Upper lobe of left lung (tissue), 4 donors: ENCODE measurements around the gene UPP2.

Source experiments
- CTCF ChIP-seq, 6 experiments: fragments of 450-650 bp in 4 of 6; fragments of 200-600 bp in 2 of 6; sonication (generic) in 2 of 6; IDR thresholded peaks; one replicate each; pipeline ENCODE4 v1.5.1; 2016 to 2019; ENCODE audit warnings: antibody characterized with exemption in 6 of 6
- POLR2A ChIP-seq, 4 donors: fragments of 450-650 bp; IDR thresholded peaks; one replicate each; pipeline ENCODE4 v1.5.1; 2016 to 2017; ENCODE audit warnings: antibody characterized with exemption in 4 of 4, mild to moderate bottlenecking in 2 of 4

- TF ChIP-seq POLR2A (IDR thresholded peaks at IDR 0.05) (no peak), CTCF (IDR thresholded peaks at IDR 0.05) (no peak)
Measured at GRCh38 chr2:158140201-158140600, 38.5 kb downstream of the UPP2 start.
